Activated naive CD8-positive, alpha-beta T cell treated with anti-CD3 and anti-CD28 coated beads, Interleukin-2, amount 50 U/mL, for 24 hours (primary cell): ENCODE measurements around the gene DLX3.
A peak's percentile ranks its signal among the peaks of the same experiment; 100 is the strongest.

ENCODE experiments used
- ATAC-seq: fragments of 150-1000 bp; cut with Tn5 transposase; one replicate; pipeline ENCODE4 v1.10.0; 2021
- DNase-seq: peaks from one replicate; pipeline ENCODE4 v3.0.0; 2021
- H3K27ac Mint-ChIP-seq: one replicate; pipeline ENCODE4 v1.8.0; 2021; ENCODE audit warnings: mild to moderate bottlenecking, mixed read lengths
- H3K27me3 Mint-ChIP-seq: one replicate; pipeline ENCODE4 v1.8.0; 2021; ENCODE audit warnings: mixed read lengths
- H3K36me3 Mint-ChIP-seq: one replicate; pipeline ENCODE4 v1.8.0; 2021; ENCODE audit warnings: low read depth, mixed read lengths
- H3K4me1 Mint-ChIP-seq: one replicate; pipeline ENCODE4 v1.8.0; 2021; ENCODE audit warnings: mixed read lengths
- H3K4me3 Mint-ChIP-seq: one replicate; pipeline ENCODE4 v1.8.0; 2021; ENCODE audit warnings: mild to moderate bottlenecking, moderate library complexity, mixed read lengths
- H3K9me3 Mint-ChIP-seq: one replicate; pipeline ENCODE4 v1.8.0; 2021; ENCODE audit warnings: mixed read lengths

The DLX3 gene

DNA sequence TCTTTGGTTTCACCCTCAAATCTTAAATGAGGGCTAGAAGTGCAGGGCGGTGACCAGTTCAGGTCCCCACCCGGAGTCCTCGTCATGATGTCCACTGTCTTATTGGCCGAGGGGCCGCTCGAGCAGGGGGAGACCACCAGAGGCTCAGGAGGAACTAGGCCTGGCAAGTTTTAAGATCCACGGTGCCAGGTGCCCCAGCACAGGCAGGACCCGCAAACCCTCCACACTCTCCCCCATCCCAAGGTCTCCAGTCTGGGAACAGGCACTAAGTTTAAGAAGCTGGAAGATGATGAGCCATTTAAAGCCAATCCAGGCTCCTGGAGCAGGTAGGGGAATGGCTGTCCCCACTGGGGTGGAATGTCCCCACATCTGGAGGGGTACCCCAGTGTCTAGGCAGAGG is 4.1 kb downstream of the DLX3 start:
- ATAC-seq (no peak), DNase-seq (no peak)
- H3K36me3 Mint-ChIP-seq: no peaks in the 10 kb centered on the region
- H3K4me1 Mint-ChIP-seq: peaks cover 19% of the 10 kb centered on the region
- H3K27ac Mint-ChIP-seq: no peak overlapping the region
- H3K9me3 Mint-ChIP-seq: no peaks in the 10 kb centered on the region
- peaks cover 63% of the 10 kb centered on the region for H3K27me3 Mint-ChIP-seq
- H3K4me3 Mint-ChIP-seq: no peak overlapping the region

DNA sequence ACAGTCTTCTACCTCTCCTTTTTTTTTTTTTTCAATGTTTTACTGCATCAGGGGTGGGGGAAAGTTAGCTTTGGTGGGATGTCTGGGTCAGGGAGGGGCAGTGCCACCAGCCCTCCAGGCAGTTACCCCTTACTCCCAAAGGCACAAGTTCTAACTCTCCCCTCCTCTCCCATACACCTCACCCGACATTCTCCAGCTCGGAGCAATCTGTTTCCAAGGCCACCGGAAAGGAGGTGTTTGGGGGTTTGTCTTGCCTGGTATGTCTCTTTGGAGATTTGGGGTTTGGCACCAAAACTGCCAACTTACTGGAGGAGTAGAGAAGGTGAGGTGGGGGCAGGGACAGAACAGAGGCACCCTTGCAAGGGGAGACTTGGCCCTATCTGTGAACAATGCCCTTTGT is 4.7 kb downstream of the DLX3 start:
- H3K9me3 Mint-ChIP-seq: no peaks in the 10 kb centered on the region
- peaks cover 17% of the 10 kb centered on the region for H3K4me1 Mint-ChIP-seq
- ATAC-seq: no peak
- DNase-seq: no peak
- H3K36me3 Mint-ChIP-seq: no peaks in the 10 kb centered on the region
- no peak overlapping the region for H3K27ac Mint-ChIP-seq
- H3K27me3 Mint-ChIP-seq: peaks cover 59% of the 10 kb centered on the region
- H3K4me3 Mint-ChIP-seq: no peak overlapping the region

DNA sequence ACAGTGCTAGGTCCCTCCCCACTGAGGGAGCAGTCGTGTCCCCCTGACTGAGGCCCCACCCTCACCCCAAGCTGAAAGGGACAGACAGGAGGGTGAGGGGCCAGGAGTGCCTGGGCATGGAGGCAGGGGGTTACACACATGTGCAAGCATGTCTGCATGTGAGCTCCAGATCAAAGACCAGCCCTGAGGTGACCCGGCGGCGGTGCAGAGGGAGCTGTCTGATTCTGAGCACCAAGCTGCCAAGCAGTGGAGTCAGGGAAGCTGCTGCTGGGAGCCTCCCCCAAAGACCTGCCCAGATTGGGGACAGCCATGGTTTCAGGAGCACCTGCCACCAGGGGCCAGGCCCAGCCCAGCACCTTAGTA is 5.5 kb downstream of the DLX3 start:
- no peaks in the 10 kb centered on the region for H3K9me3 Mint-ChIP-seq
- H3K27ac Mint-ChIP-seq: no peak overlapping the region
- no peaks in the 10 kb centered on the region for H3K36me3 Mint-ChIP-seq
- H3K4me1 Mint-ChIP-seq: peaks cover 10% of the 10 kb centered on the region
- no peak overlapping the region for H3K4me3 Mint-ChIP-seq
- peaks cover 51% of the 10 kb centered on the region for H3K27me3 Mint-ChIP-seq
- DNase-seq (no peak), ATAC-seq (no peak)

DNA sequence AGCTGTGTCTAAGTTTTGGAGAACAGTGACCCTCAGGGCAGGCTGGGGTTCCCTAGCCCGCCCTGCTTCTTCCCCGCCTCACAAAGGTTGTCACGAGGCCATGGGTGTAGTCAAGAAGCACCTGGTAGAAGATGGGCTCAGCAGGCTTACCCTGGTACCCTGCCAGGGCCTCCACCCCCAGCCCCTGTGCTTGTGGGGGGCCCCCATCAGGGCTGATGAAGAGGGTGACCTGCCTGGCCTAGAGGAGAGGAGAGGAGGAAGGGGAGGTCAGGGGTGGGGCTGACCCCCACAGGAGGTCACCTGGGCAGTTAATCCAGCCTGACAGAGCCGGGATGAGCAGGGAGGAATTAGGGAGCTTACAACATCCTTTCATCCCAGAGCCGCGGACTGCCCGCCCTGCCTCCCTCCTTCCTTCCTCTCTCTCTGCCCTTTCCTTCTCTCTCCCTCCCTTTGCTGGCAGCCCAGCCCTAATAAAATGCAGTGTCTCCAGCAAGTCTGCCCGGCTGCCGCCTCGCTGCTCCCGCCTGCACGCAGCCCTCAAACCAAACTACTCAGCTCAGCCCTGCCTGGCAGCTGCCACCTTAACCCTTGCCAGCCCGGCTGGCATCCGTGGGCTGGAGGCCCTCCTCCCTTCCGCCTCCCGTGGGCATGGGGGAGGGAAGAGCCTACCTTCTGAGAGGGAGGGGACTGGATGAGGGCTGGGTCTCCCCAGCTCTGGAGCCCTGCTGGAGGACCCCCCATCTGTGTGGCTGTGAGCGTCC is 7.2 kb downstream of the DLX3 start:
- no peaks in the 10 kb centered on the region for H3K9me3 Mint-ChIP-seq
- no peaks in the 10 kb centered on the region for H3K36me3 Mint-ChIP-seq
- ATAC-seq (peak; percentile 29), DNase-seq (no peak)
- peaks cover 47% of the 10 kb centered on the region for H3K27me3 Mint-ChIP-seq
- no peak overlapping the region for H3K4me3 Mint-ChIP-seq
- no peak overlapping the region for H3K27ac Mint-ChIP-seq
- H3K4me1 Mint-ChIP-seq: peaks cover under 1% of the 10 kb centered on the region

DNA sequence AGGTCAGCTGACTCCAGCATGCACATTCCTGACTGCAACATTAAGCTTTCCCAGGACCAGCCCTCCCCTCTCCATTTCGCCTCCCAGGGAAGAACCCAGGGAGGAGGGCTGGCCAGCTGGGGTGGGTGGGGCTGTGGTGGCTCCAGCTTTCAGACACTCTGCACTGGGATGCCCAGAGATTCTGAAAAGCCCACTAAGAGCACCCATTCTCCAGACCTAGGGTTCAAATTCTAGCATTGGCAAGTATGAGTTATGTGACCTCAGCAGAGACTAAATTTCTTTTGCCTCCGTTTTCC is 7.8 kb downstream of the DLX3 start:
- Mint-ChIP-seq H3K27me3 (peaks cover 44% of the 10 kb centered on the region), H3K36me3 (no peaks in the 10 kb centered on the region), H3K9me3 (no peaks in the 10 kb centered on the region), H3K4me1 (no peaks in the 10 kb centered on the region), H3K27ac (no peak overlapping the region), H3K4me3 (no peak overlapping the region)
- no peak for DNase-seq
- no peak for ATAC-seq

DNA sequence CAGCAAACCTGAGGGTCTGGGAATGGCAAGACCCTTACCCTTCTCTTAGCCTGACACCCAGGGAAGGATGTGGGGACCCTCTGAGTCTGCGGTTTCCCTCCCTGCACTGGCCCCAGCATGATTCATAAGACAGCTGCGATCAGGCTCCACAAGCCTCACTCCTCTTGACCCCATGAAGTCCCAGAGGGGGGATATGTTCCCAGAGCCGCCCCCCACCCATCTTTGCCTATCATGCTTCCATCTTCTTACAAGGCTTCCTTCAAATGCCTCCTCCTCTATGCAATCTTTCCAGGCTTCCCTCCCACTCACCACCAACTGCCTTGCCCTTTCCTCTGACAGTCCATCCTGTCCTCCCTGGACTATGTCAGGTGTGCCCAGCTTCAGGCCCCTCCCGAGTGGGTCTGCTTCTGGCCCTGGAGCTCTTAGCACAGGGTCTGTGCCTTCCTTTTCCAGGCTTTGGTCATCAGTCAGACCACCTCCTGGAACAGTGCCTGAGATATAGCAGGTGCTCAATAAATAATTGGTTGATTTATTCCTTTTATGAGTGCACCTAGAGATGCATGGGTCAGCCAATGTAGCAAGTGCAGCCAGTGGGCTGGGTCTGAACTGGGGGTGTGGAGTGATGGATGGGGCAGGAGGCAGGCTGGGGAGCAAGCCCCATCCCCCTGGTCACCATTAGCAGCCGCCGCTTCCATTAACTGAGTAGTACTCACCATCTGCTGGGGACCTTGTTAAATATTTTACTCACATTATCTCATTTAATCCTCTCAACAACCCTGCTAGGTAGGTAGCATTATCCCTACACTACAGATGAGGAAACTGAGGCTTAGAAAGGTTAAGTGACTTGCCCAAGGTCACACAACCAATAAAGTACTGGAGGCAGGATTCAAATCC is 8.4 kb downstream of the DLX3 start:
- DNase-seq (no peak), ATAC-seq (no peak)
- Mint-ChIP-seq H3K4me3 (no peak overlapping the region), H3K9me3 (no peaks in the 10 kb centered on the region), H3K27me3 (peaks cover 43% of the 10 kb centered on the region), H3K27ac (no peak overlapping the region), H3K36me3 (no peaks in the 10 kb centered on the region), H3K4me1 (no peaks in the 10 kb centered on the region)

DNA sequence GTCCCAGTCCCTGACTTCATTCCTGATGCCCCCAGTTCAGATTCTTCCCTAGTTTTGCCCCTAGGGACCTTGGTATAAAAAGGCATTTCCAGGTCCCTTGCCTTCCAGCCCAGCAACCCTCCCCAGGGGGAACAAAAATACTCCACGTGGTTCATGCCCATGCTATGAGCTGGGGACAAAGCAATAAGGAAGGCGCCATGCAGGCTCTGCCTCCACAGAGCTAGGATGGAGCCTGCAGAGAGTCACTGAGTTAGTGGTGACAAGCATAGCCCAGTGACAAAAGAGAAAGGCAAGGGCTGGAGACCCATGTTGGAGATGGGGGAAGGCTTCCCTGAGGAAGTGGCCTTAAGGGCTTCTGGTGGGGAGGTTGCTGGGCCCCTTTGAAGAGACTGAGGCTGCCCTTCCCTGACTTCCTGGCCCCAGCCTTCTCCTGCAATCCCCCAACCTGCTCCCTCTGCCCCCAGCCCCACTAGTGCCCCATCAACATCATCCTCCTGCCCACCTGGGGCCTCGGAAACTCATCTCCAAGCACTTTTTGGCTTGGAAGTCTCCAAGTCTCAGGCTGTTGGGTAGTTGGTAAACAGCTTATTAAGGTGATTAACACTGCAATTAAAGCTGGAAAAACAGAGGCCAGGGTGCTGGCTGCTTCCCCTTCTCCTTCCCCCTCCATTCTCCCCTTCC is 9.6 kb downstream of the DLX3 start:
- H3K36me3 Mint-ChIP-seq: no peaks in the 10 kb centered on the region
- no peak overlapping the region for H3K27ac Mint-ChIP-seq
- ATAC-seq (no peak), DNase-seq (no peak)
- peaks cover 48% of the 10 kb centered on the region for H3K27me3 Mint-ChIP-seq
- no peaks in the 10 kb centered on the region for H3K4me1 Mint-ChIP-seq
- H3K9me3 Mint-ChIP-seq: no peaks in the 10 kb centered on the region
- no peak overlapping the region for H3K4me3 Mint-ChIP-seq

DNA sequence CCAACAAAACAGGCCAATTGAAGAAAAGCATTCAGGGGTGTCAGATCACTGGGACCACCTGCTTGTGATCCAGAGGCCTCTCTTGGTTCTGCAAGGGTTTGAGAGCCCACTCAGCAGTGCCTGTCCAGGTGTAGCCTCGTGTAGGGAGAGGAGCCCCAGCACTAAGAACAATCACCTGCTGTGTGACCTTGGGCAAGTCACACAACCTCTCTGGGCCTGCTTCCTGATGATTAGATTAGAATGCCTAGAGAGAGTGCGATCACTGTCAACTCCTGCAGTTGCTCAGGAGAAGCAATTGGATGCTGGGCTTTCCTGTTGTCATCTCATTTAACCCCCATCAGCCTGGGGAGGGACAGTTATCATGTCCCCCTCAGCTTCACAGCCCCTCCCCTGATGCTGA is 10.2 kb downstream of the DLX3 start:
- no peaks in the 10 kb centered on the region for H3K9me3 Mint-ChIP-seq
- no peak overlapping the region for H3K4me3 Mint-ChIP-seq
- H3K27me3 Mint-ChIP-seq: peaks cover 48% of the 10 kb centered on the region
- H3K27ac Mint-ChIP-seq: no peak overlapping the region
- DNase-seq: no peak
- no peaks in the 10 kb centered on the region for H3K36me3 Mint-ChIP-seq
- ATAC-seq: no peak
- no peaks in the 10 kb centered on the region for H3K4me1 Mint-ChIP-seq

DNA sequence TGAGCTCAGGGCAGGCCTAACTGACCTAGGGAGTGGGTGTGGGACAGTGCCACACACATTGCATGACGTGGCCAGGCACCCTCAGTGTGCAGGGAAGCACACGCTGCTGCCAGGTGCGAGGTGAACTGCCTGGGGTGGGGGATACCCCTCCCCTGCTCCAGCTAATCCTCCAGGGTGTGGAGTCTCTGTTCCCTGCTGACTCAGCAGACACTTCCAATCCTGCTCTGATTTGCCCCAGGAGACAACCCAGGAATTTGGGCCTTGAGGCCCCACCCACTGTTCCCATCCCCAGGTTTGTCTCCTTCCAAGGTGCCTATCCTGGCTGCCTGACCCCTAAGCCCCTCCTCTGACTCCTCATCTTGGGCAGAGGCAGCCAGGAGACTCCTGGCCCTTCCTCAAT is 10.7 kb downstream of the DLX3 start:
- DNase-seq (no peak), ATAC-seq (no peak)
- no peaks in the 10 kb centered on the region for H3K36me3 Mint-ChIP-seq
- H3K4me1 Mint-ChIP-seq: no peaks in the 10 kb centered on the region
- H3K27me3 Mint-ChIP-seq: peaks cover 47% of the 10 kb centered on the region
- no peaks in the 10 kb centered on the region for H3K9me3 Mint-ChIP-seq
- no peak overlapping the region for H3K27ac Mint-ChIP-seq
- H3K4me3 Mint-ChIP-seq: no peak overlapping the region

DNA sequence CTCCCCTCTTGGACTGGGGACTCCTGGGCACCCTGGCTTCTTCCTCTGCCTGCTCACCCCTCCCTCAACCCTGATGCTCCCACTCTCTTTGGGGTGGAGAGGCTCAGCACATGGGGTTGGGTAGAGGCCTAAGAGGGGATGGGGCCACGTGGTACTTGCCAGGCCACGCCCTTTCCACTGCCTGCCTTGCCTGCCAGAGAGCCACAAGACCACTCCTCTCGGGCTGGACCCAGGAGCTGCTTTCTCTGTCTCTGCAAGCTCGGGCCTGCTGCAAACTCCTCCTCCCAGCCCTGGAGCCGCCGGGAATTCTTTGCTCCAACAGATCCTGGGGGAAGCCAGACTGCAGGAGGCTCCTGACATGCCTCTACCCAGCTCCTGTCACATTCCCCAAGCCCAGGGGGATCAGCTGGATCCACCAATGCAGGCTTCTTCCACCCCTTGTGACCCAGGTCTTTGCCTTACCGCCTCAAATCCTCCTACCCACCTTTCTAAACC is 14.3 kb downstream of the DLX3 start:
- no peak overlapping the region for H3K27ac Mint-ChIP-seq
- no peaks in the 10 kb centered on the region for H3K4me1 Mint-ChIP-seq
- H3K36me3 Mint-ChIP-seq: no peaks in the 10 kb centered on the region
- DNase-seq: no peak
- no peak for ATAC-seq
- H3K27me3 Mint-ChIP-seq: peaks cover 30% of the 10 kb centered on the region
- no peaks in the 10 kb centered on the region for H3K9me3 Mint-ChIP-seq
- H3K4me3 Mint-ChIP-seq: no peak overlapping the region

DNA sequence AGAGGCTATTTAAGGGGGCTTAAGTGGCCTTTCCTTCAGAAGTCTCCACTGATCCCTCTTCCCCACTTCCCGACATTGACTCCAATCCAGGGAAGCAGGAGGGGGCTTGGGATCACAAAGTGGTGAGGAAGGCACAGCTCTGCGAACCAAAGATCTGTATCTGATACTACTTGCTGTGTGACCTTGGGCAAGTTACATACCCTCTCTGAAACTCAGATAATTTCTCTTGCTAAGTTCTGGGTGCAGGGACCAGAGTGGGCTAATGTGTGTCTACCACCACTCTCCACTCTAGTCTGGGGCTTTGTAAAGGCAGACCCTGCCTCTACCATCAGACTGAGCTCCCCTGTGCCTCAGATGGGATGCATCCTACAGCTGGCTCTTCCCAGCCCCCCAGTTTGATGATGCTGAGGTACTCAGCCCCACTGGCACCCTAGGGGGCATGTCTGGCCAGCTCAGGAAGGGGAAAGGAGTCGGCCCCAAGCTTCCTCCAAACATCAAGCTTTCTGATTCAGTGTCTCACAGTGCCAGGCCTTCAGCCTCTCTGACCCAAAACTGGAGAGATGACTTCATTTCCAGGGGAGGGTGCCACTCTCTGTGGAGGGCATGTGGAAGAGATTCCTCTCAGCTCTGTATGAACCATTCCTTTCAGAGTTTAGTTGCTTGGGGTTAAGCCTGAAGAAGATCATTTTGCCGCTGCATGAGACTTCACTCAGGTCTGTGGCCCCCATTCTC is 15.1 kb downstream of the DLX3 start:
- Mint-ChIP-seq H3K27ac (no peak overlapping the region), H3K4me3 (no peak overlapping the region), H3K36me3 (no peaks in the 10 kb centered on the region), H3K4me1 (no peaks in the 10 kb centered on the region), H3K9me3 (no peaks in the 10 kb centered on the region), H3K27me3 (peaks cover 35% of the 10 kb centered on the region)
- DNase-seq (no peak), ATAC-seq (no peak)

DNA sequence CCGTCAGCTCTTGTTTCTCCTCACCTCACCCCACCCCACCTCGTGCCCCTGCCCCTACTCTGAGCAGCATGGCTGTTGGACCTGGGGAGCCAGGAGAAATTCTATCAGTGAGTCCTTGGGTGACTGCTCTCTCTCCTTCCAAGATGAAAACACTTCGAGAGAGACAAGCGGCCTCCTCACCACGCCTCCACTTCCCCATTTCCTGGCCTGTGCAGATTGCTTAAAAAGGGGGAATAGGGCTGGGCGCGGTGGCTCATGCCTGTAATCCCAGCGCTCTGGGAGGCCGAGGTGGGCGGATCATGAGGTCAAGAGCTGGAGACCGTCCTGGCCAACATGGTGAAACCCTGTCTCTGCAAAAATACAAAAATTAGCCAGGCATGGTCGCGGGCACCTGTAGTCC is 16.5 kb downstream of the DLX3 start:
- H3K27me3 Mint-ChIP-seq: peaks cover 43% of the 10 kb centered on the region
- no peak overlapping the region for H3K27ac Mint-ChIP-seq
- H3K9me3 Mint-ChIP-seq: no peaks in the 10 kb centered on the region
- no peaks in the 10 kb centered on the region for H3K36me3 Mint-ChIP-seq
- no peak overlapping the region for H3K4me3 Mint-ChIP-seq
- DNase-seq (no peak), ATAC-seq (no peak)
- no peaks in the 10 kb centered on the region for H3K4me1 Mint-ChIP-seq

DNA sequence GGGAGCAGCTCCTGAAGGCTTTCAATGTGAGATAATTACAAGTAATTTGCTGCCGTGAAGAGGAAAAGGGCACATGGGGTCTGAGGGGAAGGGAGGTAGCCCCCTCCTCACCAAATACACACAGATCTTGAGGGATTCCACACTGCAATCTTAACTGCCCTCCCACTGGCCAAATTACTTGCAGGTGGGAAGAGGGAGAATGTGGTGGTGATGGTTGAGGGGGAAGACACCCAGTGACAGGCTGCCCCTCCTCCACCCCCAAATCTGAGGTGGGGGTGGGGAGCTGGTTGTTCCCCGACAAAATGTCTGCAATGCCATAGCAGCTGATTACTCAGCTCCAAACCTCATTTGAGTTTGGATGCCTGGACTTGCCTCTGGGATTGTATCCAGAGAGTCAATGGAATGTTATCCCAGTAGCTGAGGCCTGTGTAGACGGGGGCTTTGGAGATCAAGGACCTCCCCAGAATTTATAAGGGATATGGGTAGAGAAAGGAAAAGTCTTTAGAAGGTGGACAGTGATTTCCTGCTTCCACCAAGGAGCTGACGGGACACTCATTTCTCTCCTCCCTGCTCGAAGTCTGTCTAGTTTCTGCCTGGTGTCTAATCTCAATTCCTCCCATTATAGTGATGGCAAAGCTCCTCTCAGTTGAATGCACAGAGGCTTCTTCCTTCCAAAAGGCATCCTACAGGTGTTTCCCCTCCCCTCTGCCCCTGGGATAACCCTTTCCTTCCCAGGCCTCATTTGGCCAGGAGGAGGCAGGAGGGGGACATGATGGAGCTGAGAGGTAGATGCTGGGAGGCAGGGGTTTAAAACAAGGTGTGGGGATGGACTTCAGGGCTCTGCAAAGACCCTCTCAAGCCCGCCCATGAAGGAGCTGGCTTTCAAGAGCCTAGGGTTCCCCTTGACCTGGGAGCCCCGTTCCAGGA is 17.3 kb downstream of the DLX3 start:
- Mint-ChIP-seq H3K4me3 (no peak overlapping the region), H3K36me3 (no peaks in the 10 kb centered on the region), H3K27ac (no peak overlapping the region), H3K9me3 (no peaks in the 10 kb centered on the region), H3K4me1 (no peaks in the 10 kb centered on the region), H3K27me3 (peaks cover 48% of the 10 kb centered on the region)
- no peak for DNase-seq
- no peak for ATAC-seq

DNA sequence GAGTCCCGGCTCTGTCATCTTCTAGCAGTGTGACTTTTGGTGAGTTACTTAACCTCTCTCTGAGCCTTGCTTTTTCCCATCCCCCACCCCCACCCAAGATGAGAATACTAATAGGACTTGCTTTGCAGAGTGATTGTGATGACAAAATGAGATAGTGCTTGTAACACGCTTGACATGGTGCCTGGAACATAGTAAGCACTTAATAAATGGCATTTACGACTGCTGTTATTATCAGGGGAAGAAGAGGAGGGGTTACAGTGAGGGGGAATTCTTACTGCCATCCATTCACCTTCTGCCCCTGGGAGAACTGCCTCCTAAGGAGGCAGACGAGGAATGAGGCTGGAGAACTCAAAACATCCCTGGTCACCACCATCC is 18.2 kb downstream of the DLX3 start:
- peaks cover 53% of the 10 kb centered on the region for H3K27me3 Mint-ChIP-seq
- no peaks in the 10 kb centered on the region for H3K9me3 Mint-ChIP-seq
- ATAC-seq: no peak
- H3K27ac Mint-ChIP-seq: no peak overlapping the region
- H3K36me3 Mint-ChIP-seq: no peaks in the 10 kb centered on the region
- peaks cover 3% of the 10 kb centered on the region for H3K4me1 Mint-ChIP-seq
- H3K4me3 Mint-ChIP-seq: no peak overlapping the region
- no peak for DNase-seq
